ENCODE results near the gene HGD. TPM values are rescaled to one million over a fixed set of nuclear protein-coding genes. Genes with fewer than 3 reads are reported as not detected.
"Not testable (repeated sequence)": the region's sequence is repeated elsewhere in the genome, so short reads cannot be mapped to it uniquely, and the experiment has no call there.

The HGD gene
- total RNA-seq, 1 experiment from 2014 or later = 0.44 TPM

GRCh38 chr3:120645083-120645845 lies 36.8 kb downstream of the HGD start:
- BruUV-seq (replicated peaks) = no TSS peak
- H3K27ac Mint-ChIP-seq (ENCODE audit: low read depth, unreplicated experiment) = no peak overlapping the region
- H3K4me1 Mint-ChIP-seq (ENCODE audit: insufficient read depth, unreplicated experiment) = no peaks in the 10 kb centered on the region
- H3K27me3 Mint-ChIP-seq (ENCODE audit: insufficient read depth, unreplicated experiment) = no peaks in the 10 kb centered on the region
- CTCF ChIA-PET = interaction anchor here (0.6 to 0.7 kb wide), 2 partner anchors 128 to 1438 kb away, joined by 3 read pairs; no protein-coding TSS in a partner anchor
- no peak for DNase-seq (ENCODE audit: unreplicated experiment)
- no peak for TF ChIP-seq CTCF (IDR thresholded peaks at IDR 0.05; ENCODE audit: unreplicated experiment)
- no peaks in the 10 kb centered on the region for H3K36me3 Mint-ChIP-seq (ENCODE audit: insufficient read depth, unreplicated experiment)
- intact Hi-C loops (cut with micrococcal nuclease) = no loop called here
- POLR2A ChIA-PET = no interaction called here
- no peak overlapping the region for H3K4me3 Mint-ChIP-seq (ENCODE audit: unreplicated experiment)
- no peaks in the 10 kb centered on the region for H3K9me3 Mint-ChIP-seq (ENCODE audit: unreplicated experiment)

- DNase-seq (ENCODE audit: unreplicated experiment) = no peak
- Mint-ChIP-seq H3K27me3 (ENCODE audit: insufficient read depth, unreplicated experiment) (no peaks in the 10 kb centered on the region), H3K36me3 (ENCODE audit: insufficient read depth, unreplicated experiment) (no peaks in the 10 kb centered on the region), H3K4me1 (ENCODE audit: insufficient read depth, unreplicated experiment) (no peaks in the 10 kb centered on the region), H3K9me3 (ENCODE audit: unreplicated experiment) (no peaks in the 10 kb centered on the region), H3K4me3 (ENCODE audit: unreplicated experiment) (no peak overlapping the region), H3K27ac (ENCODE audit: low read depth, unreplicated experiment) (no peak overlapping the region)
- intact Hi-C loops (cut with micrococcal nuclease) = no loop called here
- BruUV-seq (replicated peaks) = no TSS peak
- TF ChIP-seq CTCF (IDR thresholded peaks at IDR 0.05; ENCODE audit: unreplicated experiment) = no peak
- POLR2A ChIA-PET = interaction anchor here (0.6 kb wide), 1 partner anchor 296 kb away, joined by 3 read pairs; no protein-coding TSS in a partner anchor
- CTCF ChIA-PET = interaction anchor here (0.8 kb wide), 1 partner anchor 284 kb away, joined by 3 read pairs; no protein-coding TSS in a partner anchor
Measured at GRCh38 chr3:120642368-120642948, 39.6 kb downstream of the HGD start.

GRCh38 chr3:120641696-120642246 lies 40.3 kb downstream of the HGD start:
- no peaks in the 10 kb centered on the region for H3K36me3 Mint-ChIP-seq (ENCODE audit: insufficient read depth, unreplicated experiment)
- H3K27me3 Mint-ChIP-seq (ENCODE audit: insufficient read depth, unreplicated experiment) = no peaks in the 10 kb centered on the region
- H3K9me3 Mint-ChIP-seq (ENCODE audit: unreplicated experiment) = no peaks in the 10 kb centered on the region
- no peak overlapping the region for H3K4me3 Mint-ChIP-seq (ENCODE audit: unreplicated experiment)
- intact Hi-C loops (cut with micrococcal nuclease) = no loop called here
- DNase-seq (ENCODE audit: unreplicated experiment) = no peak
- ChIA-PET CTCF (no interaction called here), POLR2A (no interaction called here)
- TF ChIP-seq CTCF (IDR thresholded peaks at IDR 0.05; ENCODE audit: unreplicated experiment) = no peak
- no TSS peak for BruUV-seq (replicated peaks)
- no peak overlapping the region for H3K27ac Mint-ChIP-seq (ENCODE audit: low read depth, unreplicated experiment)
- no peaks in the 10 kb centered on the region for H3K4me1 Mint-ChIP-seq (ENCODE audit: insufficient read depth, unreplicated experiment)

- no peak for DNase-seq (ENCODE audit: unreplicated experiment)
- no peak for TF ChIP-seq CTCF (IDR thresholded peaks at IDR 0.05; ENCODE audit: unreplicated experiment)
- H3K4me1 Mint-ChIP-seq (ENCODE audit: insufficient read depth, unreplicated experiment) = no peaks in the 10 kb centered on the region
- H3K9me3 Mint-ChIP-seq (ENCODE audit: unreplicated experiment) = no peaks in the 10 kb centered on the region
- BruUV-seq (replicated peaks) = no TSS peak
- no peak overlapping the region for H3K27ac Mint-ChIP-seq (ENCODE audit: low read depth, unreplicated experiment)
- H3K36me3 Mint-ChIP-seq (ENCODE audit: insufficient read depth, unreplicated experiment) = no peaks in the 10 kb centered on the region
- H3K4me3 Mint-ChIP-seq (ENCODE audit: unreplicated experiment) = no peak overlapping the region
- ChIA-PET CTCF (no interaction called here), POLR2A (no interaction called here)
- intact Hi-C loops (cut with micrococcal nuclease) = no loop called here
- H3K27me3 Mint-ChIP-seq (ENCODE audit: insufficient read depth, unreplicated experiment) = no peaks in the 10 kb centered on the region
Measured at GRCh38 chr3:120640231-120640630, 41.8 kb downstream of the HGD start.

GRCh38 chr3:120638820-120639219 lies 43.2 kb downstream of the HGD start:
- CTCF ChIA-PET; intact Hi-C loops (cut with micrococcal nuclease); DNase-seq (ENCODE audit: unreplicated experiment); H3K36me3 Mint-ChIP-seq (ENCODE audit: insufficient read depth, unreplicated experiment); H3K9me3 Mint-ChIP-seq (ENCODE audit: unreplicated experiment); H3K4me3 Mint-ChIP-seq (ENCODE audit: unreplicated experiment); H3K27ac Mint-ChIP-seq (ENCODE audit: low read depth, unreplicated experiment); BruUV-seq (replicated peaks); H3K4me1 Mint-ChIP-seq (ENCODE audit: insufficient read depth, unreplicated experiment); POLR2A ChIA-PET; H3K27me3 Mint-ChIP-seq (ENCODE audit: insufficient read depth, unreplicated experiment): not testable (repeated sequence)

All from MCF 10A (cell line).